Neural progenitor cell (in vitro differentiated cells): ENCODE data around the gene TMEM143. TPM values are rescaled to one million over a fixed set of nuclear protein-coding genes. Genes with fewer than 3 reads are reported as not detected.
"Not testable (repeated sequence)": the region's sequence is repeated elsewhere in the genome, so short reads cannot be mapped to it uniquely, and the experiment has no call there.

ENCODE experiments used
- DNase-seq: peaks from one replicate; pipeline ENCODE4 v3.0.0-alpha.2; 2016; ENCODE audit warnings: low spot score
- H2AFZ ChIP-seq: fragments of 200-600 bp; sonication (generic); replicated peaks from 2 replicates; pipeline ENCODE4 v1.6.1; 2016; ENCODE audit warnings: antibody characterized with exemption
- H3F3A ChIP-seq: fragments of 200-600 bp; sonication (generic); 2 replicates; pipeline ENCODE4 v1.6.1; 2016; ENCODE audit warnings: antibody characterized with exemption, low read depth
- H3K27ac ChIP-seq: fragments of 200-600 bp; sonication (generic); 2 replicates; pipeline ENCODE4 v1.5.1; 2016; ENCODE audit warnings: mild to moderate bottlenecking
- H3K27me3 ChIP-seq: fragments of 200-600 bp; sonication (generic); 2 replicates; pipeline ENCODE4 v1.6.1; 2016; ENCODE audit warnings: mild to moderate bottlenecking, moderate library complexity
- H3K36me3 ChIP-seq: fragments of 200-600 bp; sonication (generic); 2 replicates; pipeline ENCODE4 v1.5.1; 2016
- H3K4me1 ChIP-seq: fragments of 200-600 bp; sonication (generic); 2 replicates; pipeline ENCODE4 v1.6.1; 2016; ENCODE audit warnings: mixed run types
- H3K4me2 ChIP-seq: fragments of 200-600 bp; sonication (generic); 2 replicates; pipeline ENCODE4 v1.6.1; 2016
- H3K4me3 ChIP-seq: fragments of 200-600 bp; sonication (generic); 2 replicates; pipeline ENCODE4 v1.5.1; 2016
- H3K79me2 ChIP-seq: fragments of 200-600 bp; sonication (generic); 2 replicates; pipeline ENCODE4 v1.6.1; 2016; ENCODE audit warnings: low read depth
- H3K9ac ChIP-seq: fragments of 200-600 bp; sonication (generic); 2 replicates; pipeline ENCODE4 v1.6.1; 2016
- H3K9me3 ChIP-seq: fragments of 200-600 bp; sonication (generic); 2 replicates; pipeline ENCODE4 v1.5.1; 2016; ENCODE audit warnings: low read depth
- H4K20me1 ChIP-seq: fragments of 200-600 bp; sonication (generic); 2 replicates; pipeline ENCODE4 v1.6.1; 2016; ENCODE audit warnings: low read depth
- H3K27ac Mint-ChIP-seq: 3 replicates; pipeline ENCODE4 v1.8.0; 2021; ENCODE audit warnings: mixed read lengths
- H3K27me3 Mint-ChIP-seq: 2 replicates; pipeline ENCODE4 v1.8.0; 2022; ENCODE audit warnings: low read depth, mild to moderate bottlenecking, inconsistent platforms, moderate library complexity, mixed read lengths; ENCODE audit not compliant: insufficient read depth
- H3K36me3 Mint-ChIP-seq: 3 replicates; pipeline ENCODE4 v1.8.0; 2021; ENCODE audit warnings: mixed read lengths
- H3K4me1 Mint-ChIP-seq: 3 replicates; pipeline ENCODE4 v1.8.0; 2021; ENCODE audit warnings: mixed read lengths
- H3K4me3 Mint-ChIP-seq: 3 replicates; pipeline ENCODE4 v1.8.0; 2021; ENCODE audit warnings: mild to moderate bottlenecking, moderate library complexity, mixed read lengths
- H3K9me3 Mint-ChIP-seq: 3 replicates; pipeline ENCODE4 v1.8.0; 2020; ENCODE audit warnings: mixed read lengths
- EZH2 ChIP-seq: fragments of 200-600 bp; sonication (generic); IDR thresholded peaks from 2 replicates; pipeline ENCODE4 v1.6.1; 2017; ENCODE audit warnings: antibody characterized with exemption, mild to moderate bottlenecking, moderate library complexity
- EZH2phosphoT487 ChIP-seq: fragments of 200-600 bp; sonication (generic); IDR thresholded peaks from 2 replicates; pipeline ENCODE4 v1.6.1; 2017; ENCODE audit warnings: antibody characterized with exemption
- total RNA-seq: library from RNA; depleted of rRNA; stranded (reverse); fragments of >200 nt; gene quantifications from 2 replicates; pipeline ENCODE4 v1.2.3, GENCODE V29; 2015; ENCODE audit warnings: low replicate concordance
- TF ChIP-seq, protein P1 (sequence below): fragments of 200-600 bp; sonication (generic); IDR thresholded peaks from 2 replicates; pipeline ENCODE4 v1.5.1; 2017; ENCODE audit warnings: antibody characterized with exemption, mild to moderate bottlenecking

Gene TMEM143
- total RNA-seq, 1 donor from 2014 or later = 3.1 TPM

DNA sequence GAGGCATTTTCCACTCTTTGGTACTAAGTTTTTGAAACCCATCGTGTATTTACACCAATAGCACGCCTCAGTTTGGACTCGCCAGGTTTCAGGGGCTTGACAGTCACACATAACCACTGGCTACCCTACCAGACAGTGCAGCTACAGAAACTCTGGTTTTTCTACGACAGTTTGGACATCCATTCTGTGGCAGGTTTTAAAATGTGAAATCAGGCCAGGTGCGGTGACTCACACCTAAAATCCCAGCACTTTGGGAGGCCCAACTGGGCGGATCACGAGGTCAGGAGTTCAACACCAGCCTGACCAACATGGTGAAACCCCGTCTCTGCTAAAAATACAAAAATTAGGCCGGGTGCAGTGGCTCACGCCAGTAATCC, 14.4 kb upstream of the TMEM143 start:
- no peak overlapping the region for H3K27ac Mint-ChIP-seq

DNA sequence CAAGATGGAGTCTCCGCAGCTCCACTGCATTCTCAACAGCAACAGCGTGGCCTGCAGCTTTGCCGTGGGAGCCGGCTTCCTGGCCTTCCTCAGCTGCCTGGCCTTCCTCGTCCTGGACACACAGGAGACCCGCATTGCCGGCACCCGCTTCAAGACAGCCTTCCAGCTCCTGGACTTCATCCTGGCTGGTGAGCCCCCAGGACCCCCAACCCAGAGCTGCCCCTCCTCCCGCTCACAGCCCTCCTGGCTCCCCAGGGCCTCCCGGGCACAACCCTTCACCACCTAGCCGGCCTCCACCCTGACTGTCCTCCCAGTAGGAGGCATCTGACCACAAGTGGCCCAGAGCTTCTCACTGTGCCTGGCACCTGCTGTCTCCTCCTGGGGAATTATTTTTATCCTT, 9.8 kb upstream of the TMEM143 start:
- Histone ChIP-seq H3K79me2 (no peaks in the 10 kb centered on the region), H3K36me3 (no peaks in the 10 kb centered on the region), H3K9ac (no peak overlapping the region), H4K20me1 (no peaks in the 10 kb centered on the region), H3F3A (peaks cover 3% of the 10 kb centered on the region), H2AFZ (peak overlapping the region; percentile 79), H3K4me2 (no peak overlapping the region), H3K27me3 (no peaks in the 10 kb centered on the region), H3K27ac (no peak overlapping the region), H3K4me1 (no peaks in the 10 kb centered on the region), H3K9me3 (no peaks in the 10 kb centered on the region), H3K4me3 (no peak overlapping the region)
- H3K4me1 Mint-ChIP-seq = peaks cover 26% of the 10 kb centered on the region
- no peaks in the 10 kb centered on the region for H3K36me3 Mint-ChIP-seq
- no peaks in the 10 kb centered on the region for H3K9me3 Mint-ChIP-seq
- no peak for TF ChIP-seq EZH2phosphoT487
- TF ChIP-seq, protein P1, sequence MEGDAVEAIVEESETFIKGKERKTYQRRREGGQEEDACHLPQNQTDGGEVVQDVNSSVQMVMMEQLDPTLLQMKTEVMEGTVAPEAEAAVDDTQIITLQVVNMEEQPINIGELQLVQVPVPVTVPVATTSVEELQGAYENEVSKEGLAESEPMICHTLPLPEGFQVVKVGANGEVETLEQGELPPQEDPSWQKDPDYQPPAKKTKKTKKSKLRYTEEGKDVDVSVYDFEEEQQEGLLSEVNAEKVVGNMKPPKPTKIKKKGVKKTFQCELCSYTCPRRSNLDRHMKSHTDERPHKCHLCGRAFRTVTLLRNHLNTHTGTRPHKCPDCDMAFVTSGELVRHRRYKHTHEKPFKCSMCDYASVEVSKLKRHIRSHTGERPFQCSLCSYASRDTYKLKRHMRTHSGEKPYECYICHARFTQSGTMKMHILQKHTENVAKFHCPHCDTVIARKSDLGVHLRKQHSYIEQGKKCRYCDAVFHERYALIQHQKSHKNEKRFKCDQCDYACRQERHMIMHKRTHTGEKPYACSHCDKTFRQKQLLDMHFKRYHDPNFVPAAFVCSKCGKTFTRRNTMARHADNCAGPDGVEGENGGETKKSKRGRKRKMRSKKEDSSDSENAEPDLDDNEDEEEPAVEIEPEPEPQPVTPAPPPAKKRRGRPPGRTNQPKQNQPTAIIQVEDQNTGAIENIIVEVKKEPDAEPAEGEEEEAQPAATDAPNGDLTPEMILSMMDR = no peak
- TF ChIP-seq EZH2 = no peak
- no peak for DNase-seq
- H3K4me3 Mint-ChIP-seq = no peak overlapping the region
- H3K27me3 Mint-ChIP-seq = peaks cover 11% of the 10 kb centered on the region
- peak overlapping the region; percentile 82 for H3K27ac Mint-ChIP-seq

More for the DNA sequence above, 14.4 kb upstream of the TMEM143 start:
- Histone ChIP-seq H3K4me2 (no peak overlapping the region), H3F3A (peaks cover 12% of the 10 kb centered on the region), H4K20me1 (no peaks in the 10 kb centered on the region), H3K9me3 (no peaks in the 10 kb centered on the region), H3K9ac (no peak overlapping the region), H3K36me3 (no peaks in the 10 kb centered on the region), H2AFZ (no peak overlapping the region), H3K4me1 (no peaks in the 10 kb centered on the region), H3K79me2 (no peaks in the 10 kb centered on the region), H3K27ac (no peak overlapping the region), H3K27me3 (no peaks in the 10 kb centered on the region), H3K4me3 (no peak overlapping the region)
- Mint-ChIP-seq H3K4me3 (no peak overlapping the region), H3K4me1 (peaks cover 10% of the 10 kb centered on the region), H3K36me3 (peaks cover 9% of the 10 kb centered on the region), H3K27me3 (peaks cover 6% of the 10 kb centered on the region), H3K9me3 (no peaks in the 10 kb centered on the region)
- no peak for DNase-seq
- TF ChIP-seq, protein P1 = no peak
- TF ChIP-seq EZH2phosphoT487 (no peak), EZH2 (no peak)

DNA sequence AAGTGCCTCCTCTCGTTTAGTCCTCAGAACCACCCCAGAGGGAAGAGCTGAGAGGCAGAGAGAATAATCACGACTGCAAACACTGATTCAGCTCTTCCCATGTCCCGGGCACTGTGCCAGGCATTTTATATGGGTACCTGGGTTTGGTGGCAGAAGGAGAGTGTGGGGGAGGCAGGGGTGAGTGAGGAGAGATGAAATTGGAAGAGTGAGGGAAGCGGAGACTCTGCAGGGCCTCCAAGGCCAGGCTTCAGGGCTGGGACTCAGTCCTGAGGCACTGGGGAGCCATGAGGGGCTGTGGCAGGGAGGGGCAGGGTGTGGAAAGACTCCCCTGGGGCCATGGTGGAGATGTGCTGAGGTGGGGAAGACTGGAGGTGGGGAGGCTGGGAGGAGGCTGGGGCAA, 9.2 kb upstream of the TMEM143 start:
- H4K20me1 ChIP-seq = no peaks in the 10 kb centered on the region
- no peak overlapping the region for H3K4me2 ChIP-seq
- H3K27me3 ChIP-seq = no peaks in the 10 kb centered on the region
- peak overlapping the region; percentile 79 for H2AFZ ChIP-seq
- no peak overlapping the region for H3K9ac ChIP-seq
- H3F3A ChIP-seq = no peaks in the 10 kb centered on the region
- no peak overlapping the region for H3K4me3 ChIP-seq
- no peaks in the 10 kb centered on the region for H3K36me3 ChIP-seq
- Mint-ChIP-seq H3K4me1 (peaks cover 30% of the 10 kb centered on the region), H3K27ac (peak overlapping the region; percentile 82), H3K36me3 (no peaks in the 10 kb centered on the region), H3K27me3 (peaks cover 11% of the 10 kb centered on the region), H3K9me3 (no peaks in the 10 kb centered on the region), H3K4me3 (no peak overlapping the region)
- no peaks in the 10 kb centered on the region for H3K79me2 ChIP-seq
- H3K27ac ChIP-seq = no peak overlapping the region
- no peak for DNase-seq
- no peaks in the 10 kb centered on the region for H3K4me1 ChIP-seq
- TF ChIP-seq, protein P1 = no peak
- TF ChIP-seq EZH2phosphoT487 (no peak), EZH2 (no peak)
- H3K9me3 ChIP-seq = no peaks in the 10 kb centered on the region

DNA sequence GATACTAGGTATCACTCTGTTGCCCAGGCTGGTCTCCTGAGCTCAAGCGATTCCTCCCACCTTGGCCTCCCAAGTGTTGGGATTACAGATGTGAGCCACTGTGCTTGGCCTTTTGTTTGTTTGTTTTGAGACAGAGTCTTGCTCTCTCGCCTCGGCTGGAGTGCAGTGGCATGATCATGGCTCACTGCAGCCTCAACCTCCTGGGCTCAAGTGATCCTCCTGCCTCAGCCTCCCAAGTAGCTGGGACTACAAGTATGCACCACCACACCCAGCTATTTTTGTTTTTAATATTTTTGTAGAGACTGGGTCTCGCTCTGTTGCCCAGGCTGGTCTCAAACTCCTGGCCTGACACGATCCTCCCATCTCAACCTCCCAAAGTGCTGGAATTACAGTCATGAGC, 8.0 kb upstream of the TMEM143 start:
- not testable (repeated sequence) for H3K27ac Mint-ChIP-seq, H3K4me2 ChIP-seq, H3K9me3 ChIP-seq, H3K36me3 Mint-ChIP-seq, H4K20me1 ChIP-seq, H3K79me2 ChIP-seq, H3F3A ChIP-seq, H3K27me3 ChIP-seq, H3K9me3 Mint-ChIP-seq, DNase-seq, H3K4me3 Mint-ChIP-seq, H3K4me1 ChIP-seq, H3K36me3 ChIP-seq, H3K4me3 ChIP-seq, H3K9ac ChIP-seq, H3K27ac ChIP-seq, H2AFZ ChIP-seq
- H3K27me3 Mint-ChIP-seq = peaks cover 11% of the 10 kb centered on the region
- peaks cover 31% of the 10 kb centered on the region for H3K4me1 Mint-ChIP-seq
